ENCODE data around the gene ACTL6B. TPM values are rescaled to one million over a fixed set of nuclear protein-coding genes. Genes with fewer than 3 reads are reported as not detected.

ACTL6B gene
- total and polyA plus RNA-seq, 4 donors, result not detected

DNA sequence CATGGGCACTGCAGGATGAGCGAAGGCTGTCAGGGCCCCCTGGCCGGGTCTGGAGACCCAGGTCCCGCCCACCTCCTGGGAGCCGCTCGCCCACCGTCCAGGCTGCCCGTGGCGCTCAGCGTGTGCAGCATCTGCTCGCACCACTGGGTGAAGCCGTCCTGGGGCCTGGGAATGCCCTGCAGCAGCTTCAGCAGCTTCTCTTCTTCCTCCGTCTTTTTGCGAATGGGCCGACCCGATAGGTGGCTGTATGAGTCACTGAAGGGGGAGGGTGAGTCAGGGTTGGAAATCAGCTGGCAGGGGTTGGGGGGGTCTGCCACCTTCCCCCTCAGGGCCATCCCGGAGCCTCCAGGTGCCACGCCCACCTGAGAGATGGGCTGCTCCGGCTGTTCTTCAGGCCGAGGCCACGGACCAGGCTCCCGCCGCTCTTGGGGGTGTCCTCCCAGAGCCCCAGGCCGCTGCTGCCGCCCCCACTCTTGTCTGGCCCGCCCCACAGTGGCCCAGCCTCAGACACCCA lies 26.0 kb upstream of the ACTL6B start:
- Histone ChIP-seq H3K4me3 (ENCODE audit: low read depth in 1 of 3, low read length in 3 of 3) (no peak overlapping the region), H3K27me3 (ENCODE audit: control insufficient read depth in 4 of 4, insufficient read depth in 4 of 4, low read length in 3 of 4) (no peaks in the 10 kb centered on the region), H3K36me3 (ENCODE audit: control insufficient read depth in 4 of 4, insufficient read depth in 3 of 4, low read depth in 1 of 4, low read length in 3 of 4) (peaks cover 13 to 74% (median 40%) of the 10 kb centered on the region in 4 donors), H3K9ac (ENCODE audit: low read depth in 1 of 2, low read length in 2 of 2) (no peak overlapping the region), H3K4me1 (ENCODE audit: control insufficient read depth in 4 of 4, insufficient read depth in 4 of 4, low read length in 3 of 4) (peaks cover 0 to 3% (median 0%) of the 10 kb centered on the region in 4 donors), H3K9me3 (ENCODE audit: control insufficient read depth in 4 of 4, low read length in 3 of 4) (no peaks in the 10 kb centered on the region), H3K27ac (ENCODE audit: low read depth in 1 of 2, low read length in 2 of 2) (no peak overlapping the region)
- no peak for TF ChIP-seq ZBTB33 (IDR thresholded peaks at IDR 0.05)
- TF ChIP-seq RXRA (IDR thresholded peaks at IDR 0.05), result no peak
- TF ChIP-seq HNF4A (conservative IDR thresholded peaks at IDR 0.05), result no peak
- TF ChIP-seq NR2F2 (IDR thresholded peaks at IDR 0.05), result no peak
- no peak for TF ChIP-seq YY1 (IDR thresholded peaks at IDR 0.05)
- TF ChIP-seq, protein P1, sequence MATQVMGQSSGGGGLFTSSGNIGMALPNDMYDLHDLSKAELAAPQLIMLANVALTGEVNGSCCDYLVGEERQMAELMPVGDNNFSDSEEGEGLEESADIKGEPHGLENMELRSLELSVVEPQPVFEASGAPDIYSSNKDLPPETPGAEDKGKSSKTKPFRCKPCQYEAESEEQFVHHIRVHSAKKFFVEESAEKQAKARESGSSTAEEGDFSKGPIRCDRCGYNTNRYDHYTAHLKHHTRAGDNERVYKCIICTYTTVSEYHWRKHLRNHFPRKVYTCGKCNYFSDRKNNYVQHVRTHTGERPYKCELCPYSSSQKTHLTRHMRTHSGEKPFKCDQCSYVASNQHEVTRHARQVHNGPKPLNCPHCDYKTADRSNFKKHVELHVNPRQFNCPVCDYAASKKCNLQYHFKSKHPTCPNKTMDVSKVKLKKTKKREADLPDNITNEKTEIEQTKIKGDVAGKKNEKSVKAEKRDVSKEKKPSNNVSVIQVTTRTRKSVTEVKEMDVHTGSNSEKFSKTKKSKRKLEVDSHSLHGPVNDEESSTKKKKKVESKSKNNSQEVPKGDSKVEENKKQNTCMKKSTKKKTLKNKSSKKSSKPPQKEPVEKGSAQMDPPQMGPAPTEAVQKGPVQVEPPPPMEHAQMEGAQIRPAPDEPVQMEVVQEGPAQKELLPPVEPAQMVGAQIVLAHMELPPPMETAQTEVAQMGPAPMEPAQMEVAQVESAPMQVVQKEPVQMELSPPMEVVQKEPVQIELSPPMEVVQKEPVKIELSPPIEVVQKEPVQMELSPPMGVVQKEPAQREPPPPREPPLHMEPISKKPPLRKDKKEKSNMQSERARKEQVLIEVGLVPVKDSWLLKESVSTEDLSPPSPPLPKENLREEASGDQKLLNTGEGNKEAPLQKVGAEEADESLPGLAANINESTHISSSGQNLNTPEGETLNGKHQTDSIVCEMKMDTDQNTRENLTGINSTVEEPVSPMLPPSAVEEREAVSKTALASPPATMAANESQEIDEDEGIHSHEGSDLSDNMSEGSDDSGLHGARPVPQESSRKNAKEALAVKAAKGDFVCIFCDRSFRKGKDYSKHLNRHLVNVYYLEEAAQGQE (IDR thresholded peaks at IDR 0.05), result no peak
- no peak for TF ChIP-seq HNF4G (IDR thresholded peaks at IDR 0.05)
- TF ChIP-seq RAD21 (IDR thresholded peaks at IDR 0.05), result no peak
- no peak for TF ChIP-seq GABPA (IDR thresholded peaks at IDR 0.05 in 1 of 2, conservative IDR thresholded peaks at IDR 0.05 in 1 of 2)
- TF ChIP-seq JUND (IDR thresholded peaks at IDR 0.05), result no peak
- DNase-seq (ENCODE audit: low spot score), result no peak
- 91% methylated on average over 25 of the region's 25 CpGs for WGBS

DNA sequence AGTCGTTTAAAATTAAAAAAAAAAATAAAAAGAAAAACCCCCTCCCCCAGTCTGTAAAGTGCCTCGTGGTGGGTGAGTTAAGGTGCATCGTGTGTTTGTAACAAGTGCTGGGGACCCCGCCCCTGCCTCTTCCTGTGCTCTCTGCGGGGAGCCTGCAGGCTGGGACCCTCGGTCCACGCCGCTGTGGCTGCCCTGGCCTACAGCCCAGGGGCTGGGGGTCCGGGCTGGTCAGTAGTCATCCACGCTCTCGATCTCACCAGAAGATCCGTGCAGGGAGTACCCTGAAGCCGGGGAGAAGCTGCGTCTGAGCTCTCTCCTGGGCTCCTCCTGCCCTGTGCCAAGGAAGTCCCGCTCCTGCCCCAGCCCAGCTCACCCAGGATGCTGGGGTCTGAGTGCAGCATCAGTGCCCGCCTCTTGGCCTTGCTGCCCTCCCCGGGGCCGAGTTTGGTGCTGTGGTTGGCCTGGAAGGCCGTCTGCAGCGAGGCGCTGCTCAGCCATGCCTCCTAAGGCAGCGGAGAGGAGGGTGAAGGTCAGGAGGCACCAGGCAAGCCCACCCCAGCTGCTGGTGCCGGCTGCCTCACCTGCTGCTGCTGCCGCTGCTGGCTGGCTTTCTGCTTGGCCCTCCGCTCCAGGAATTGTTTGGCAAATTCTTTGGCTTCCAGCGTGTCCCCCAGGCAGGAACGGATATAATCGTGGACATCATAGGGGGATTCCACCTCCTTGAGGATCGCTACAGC lies 25.4 kb upstream of the ACTL6B start:
- WGBS, result 85% methylated on average over 29 of the region's 29 CpGs
- Histone ChIP-seq H3K27ac (ENCODE audit: low read depth in 1 of 2, low read length in 2 of 2) (no peak overlapping the region), H3K36me3 (ENCODE audit: control insufficient read depth in 4 of 4, insufficient read depth in 3 of 4, low read depth in 1 of 4, low read length in 3 of 4) (peaks cover 13 to 73% (median 36%) of the 10 kb centered on the region in 4 donors), H3K9me3 (ENCODE audit: control insufficient read depth in 4 of 4, low read length in 3 of 4) (no peaks in the 10 kb centered on the region), H3K4me3 (ENCODE audit: low read depth in 1 of 3, low read length in 3 of 3) (no peak overlapping the region), H3K9ac (ENCODE audit: low read depth in 1 of 2, low read length in 2 of 2) (no peak overlapping the region), H3K27me3 (ENCODE audit: control insufficient read depth in 4 of 4, insufficient read depth in 4 of 4, low read length in 3 of 4) (no peaks in the 10 kb centered on the region), H3K4me1 (ENCODE audit: control insufficient read depth in 4 of 4, insufficient read depth in 4 of 4, low read length in 3 of 4) (peaks cover 0 to 5% (median 3%) of the 10 kb centered on the region in 4 donors)
- TF ChIP-seq SP1 (IDR thresholded peaks at IDR 0.05) (no peak), FOXA1 (IDR thresholded peaks at IDR 0.05) (no peak), RXRA (IDR thresholded peaks at IDR 0.05) (no peak), RAD21 (IDR thresholded peaks at IDR 0.05) (no peak), NR2F2 (IDR thresholded peaks at IDR 0.05) (no peak), HNF4A (conservative IDR thresholded peaks at IDR 0.05) (no peak)
- TF ChIP-seq, protein P1 (IDR thresholded peaks at IDR 0.05), result no peak
- TF ChIP-seq, protein P2, sequence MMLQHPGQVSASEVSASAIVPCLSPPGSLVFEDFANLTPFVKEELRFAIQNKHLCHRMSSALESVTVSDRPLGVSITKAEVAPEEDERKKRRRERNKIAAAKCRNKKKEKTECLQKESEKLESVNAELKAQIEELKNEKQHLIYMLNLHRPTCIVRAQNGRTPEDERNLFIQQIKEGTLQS (IDR thresholded peaks at IDR 0.05), result no peak
- DNase-seq (ENCODE audit: low spot score), result no peak

Measured in liver (tissue), 9 donors.